B cell (primary cell): Measurements from ENCODE around the gene NSD1. TPM values are rescaled to one million over a fixed set of nuclear protein-coding genes. Genes with fewer than 3 reads are reported as not detected.

Experiments used
- ATAC-seq: fragments of 200-7000 bp; cut with Tn5 transposase; one replicate; pipeline ENCODE4 v1.10.0; 2021; ENCODE audit warnings: low read depth, mild to moderate bottlenecking, moderate number of reproducible peaks, moderate library complexity
- CTCF ChIA-PET: fragments of 350-600 bp; sonication (Branson Sonifier 250); formaldehyde crosslinking; loops from one replicate; lab custom pipeline; 2021; ENCODE audit warnings: antibody characterized with exemption, inconsistent platforms; lab: Charles Lee
- POLR2A ChIA-PET: fragments of 350-600 bp; sonication (Branson Sonifier 250); formaldehyde crosslinking; loops from one replicate; lab custom pipeline; 2021; ENCODE audit warnings: antibody characterized with exemption; lab: Charles Lee
- DNase-seq: peaks from one replicate; pipeline ENCODE4 v3.0.0; 2013
- H2AFZ ChIP-seq: 2 replicates; pipeline ENCODE4 v1.6.1; 2012; ENCODE audit warnings: mild to moderate bottlenecking, low read depth, low read length; ENCODE audit not compliant: insufficient read depth, poor library complexity, severe bottlenecking
- H3K27ac ChIP-seq, 2 donors: 1 replicate in 1 of 2; 2 replicates in 1 of 2; pipeline ENCODE4 v1.5.1; 2012 to 2013; ENCODE audit warnings: low read length in 2 of 2, mild to moderate bottlenecking in 2 of 2, moderate library complexity in 1 of 2
- H3K27me3 ChIP-seq, 4 experiments: fragments of 200-600 bp in 1 of 4; sonication (generic) in 1 of 4; replicated peaks in 1 of 4; 1 replicate in 2 of 4; 2 replicates in 2 of 4; pipeline versions ENCODE4 v1.6.1 to v1.7.0; 2013 to 2016; ENCODE audit warnings: low read length in 3 of 4, mild to moderate bottlenecking in 2 of 4, mixed read lengths in 1 of 4, moderate library complexity in 1 of 4; ENCODE audit not compliant: insufficient read depth in 4 of 4, control insufficient read depth in 3 of 4; ENCODE audit errors: control extremely low read depth in 1 of 4
- H3K36me3 ChIP-seq, 2 experiments: replicated peaks in 1 of 2; 1 replicate in 1 of 2; 2 replicates in 1 of 2; pipeline versions ENCODE4 v1.6.1 to v1.7.1; 2013; ENCODE audit warnings: low read length in 1 of 2; ENCODE audit not compliant: insufficient read depth in 2 of 2, control insufficient read depth in 1 of 2; ENCODE audit errors: control extremely low read depth in 1 of 2, extremely low read depth in 1 of 2
- H3K4me1 ChIP-seq, 2 donors: fragments of 200-600 bp in 1 of 2; sonication (generic) in 1 of 2; 1 replicate in 1 of 2; 2 replicates in 1 of 2; pipeline versions ENCODE4 v1.5.1 to v1.6.1; 2013 to 2017; ENCODE audit warnings: low read length in 2 of 2; ENCODE audit not compliant: control insufficient read depth in 2 of 2, insufficient read depth in 2 of 2
- H3K4me2 ChIP-seq: replicated peaks from 2 replicates; pipeline ENCODE3; 2012; ENCODE audit warnings: mild to moderate bottlenecking, low read depth, low read length; ENCODE audit not compliant: poor library complexity, severe bottlenecking
- H3K4me3 ChIP-seq, 5 experiments: fragments of 200-600 bp in 1 of 5; sonication (generic) in 1 of 5; 1 replicate in 3 of 5; 2 replicates in 2 of 5; pipeline versions ENCODE4 v1.5.1 to v1.7.0; 2011 to 2016; ENCODE audit warnings: low read length in 4 of 5, mild to moderate bottlenecking in 4 of 5, low read depth in 2 of 5, control low read depth in 1 of 5, moderate library complexity in 1 of 5; ENCODE audit not compliant: insufficient read depth in 1 of 5; ENCODE audit errors: control extremely low read depth in 1 of 5, extremely low read depth in 1 of 5
- H3K79me2 ChIP-seq: fragments of 200-600 bp; sonication (generic); one replicate; pipeline ENCODE4 v1.6.0; 2016; ENCODE audit warnings: low read length; ENCODE audit not compliant: control insufficient read depth, insufficient read depth
- H3K9ac ChIP-seq: fragments of 200-600 bp; sonication (generic); 2 replicates; pipeline ENCODE4 v1.6.1; 2017; ENCODE audit warnings: mild to moderate bottlenecking, low read length, moderate library complexity
- H3K9me3 ChIP-seq, 3 donors: one replicate each; pipeline versions ENCODE4 v1.6.1 to v1.7.1; 2013; ENCODE audit warnings: low read length in 2 of 3; ENCODE audit not compliant: control insufficient read depth in 2 of 3, insufficient read depth in 1 of 3; ENCODE audit errors: control extremely low read depth in 1 of 3
- H4K20me1 ChIP-seq: 2 replicates; pipeline ENCODE4 v1.6.0; 2012; ENCODE audit warnings: mild to moderate bottlenecking, low read length; ENCODE audit not compliant: insufficient read depth, control insufficient read depth, poor library complexity, severe bottlenecking
- H3K27ac Mint-ChIP-seq: one replicate; pipeline ENCODE4 v1.8.0; 2021; ENCODE audit warnings: mixed read lengths
- H3K27me3 Mint-ChIP-seq: one replicate; pipeline ENCODE4 v1.8.0; 2021; ENCODE audit warnings: mixed read lengths
- H3K4me1 Mint-ChIP-seq: one replicate; pipeline ENCODE4 v1.8.0; 2021; ENCODE audit warnings: mixed read lengths
- H3K4me3 Mint-ChIP-seq: one replicate; pipeline ENCODE4 v1.8.0; 2021; ENCODE audit warnings: mixed read lengths
- H3K9me3 Mint-ChIP-seq: one replicate; pipeline ENCODE4 v1.8.0; 2022; ENCODE audit warnings: mixed read lengths; ENCODE audit not compliant: insufficient read depth
- CTCF ChIP-seq: fragments of 200-600 bp; IDR thresholded peaks from one replicate; pipeline ENCODE4 v1.8.0; 2022; ENCODE audit warnings: antibody characterized with exemption, mild to moderate bottlenecking
- EZH2 ChIP-seq: IDR thresholded peaks from 2 replicates; pipeline ENCODE4 v1.6.1; 2012; ENCODE audit warnings: borderline replicate concordance, low read depth, mild to moderate bottlenecking, moderate library complexity, low read length; ENCODE audit not compliant: insufficient read depth, poor library complexity, severe bottlenecking
- WGBS: methylation state at CpG from one replicate; pipeline ENCODE4 v1.1.5; 2013; ENCODE audit warnings: missing lambda C conversion rate; ENCODE audit not compliant: insufficient coverage; 5-methylcytosine and 5-hydroxymethylcytosine counted together
- intact Hi-C: fragments of 100-400 bp; cut with micrococcal nuclease; formaldehyde crosslinking; loops from one replicate; pipeline ENCODE4 v1.10.0; 2022
- polyA plus RNA-seq: library from polyadenylated mRNA; depleted of rRNA; stranded (reverse); fragments of >200 nt; gene quantifications from 2 replicates; pipeline ENCODE4 v1.2.3, GENCODE V29; 2012
- total RNA-seq, 2 donors: library from RNA; stranded (reverse); fragments of 120-200 nt in 1 of 2; gene quantifications; 1 replicate in 1 of 2; 2 replicates in 1 of 2; pipeline versions ENCODE4 v1.2.3 to v1.2.4, GENCODE V29; 2013 to 2022

Gene NSD1
- total and polyA plus RNA-seq, 2 donors (not counting 1 experiment from before 2014, with no cell fraction given): 10.8 to 145 TPM

GRCh38 chr5:177226860-177227259, 93.3 kb downstream of the NSD1 start:
- H4K20me1 ChIP-seq: peaks cover 49% of the 10 kb centered on the region
- Mint-ChIP-seq H3K4me1 (peaks cover 15% of the 10 kb centered on the region), H3K4me3 (no peak overlapping the region), H3K9me3 (no peaks in the 10 kb centered on the region), H3K27me3 (no peaks in the 10 kb centered on the region), H3K27ac (no peak overlapping the region)
- no peaks in the 10 kb centered on the region for H3K9me3 ChIP-seq
- no peak overlapping the region for H3K27ac ChIP-seq
- H3K79me2 ChIP-seq: peaks cover 94% of the 10 kb centered on the region
- H3K4me1 ChIP-seq: no peaks in the 10 kb centered on the region
- no peak overlapping the region for H3K9ac ChIP-seq
- no peak for TF ChIP-seq CTCF
- no peak for TF ChIP-seq EZH2
- CTCF ChIA-PET: interaction anchor here (1.6 kb wide), 1 partner anchor 113 kb away, joined by 7 read pairs; no protein-coding TSS in a partner anchor
- no peak overlapping the region for H3K4me2 ChIP-seq
- peaks cover 6 to 34% of the 10 kb centered on the region in 2 experiments for H3K36me3 ChIP-seq
- POLR2A ChIA-PET: no interaction called here
- no peaks in the 10 kb centered on the region for H3K27me3 ChIP-seq
- H2AFZ ChIP-seq: no peak overlapping the region
- ATAC-seq: no peak
- intact Hi-C loops: no loop called here
- WGBS: no CpG with 5 or more reads among the region's 1 CpG
- DNase-seq: no peak
- no peak overlapping the region for H3K4me3 ChIP-seq

- no peak for DNase-seq
- no peak overlapping the region for H3K27ac Mint-ChIP-seq
- CTCF ChIA-PET: no interaction called here
- no peak for ATAC-seq
- Histone ChIP-seq H4K20me1 (peaks cover 58% of the 10 kb centered on the region), H3K4me2 (no peak overlapping the region), H3K9ac (no peak overlapping the region), H3K4me1 (no peaks in the 10 kb centered on the region), H3K36me3 (peaks cover 8 to 36% of the 10 kb centered on the region in 2 experiments), H2AFZ (no peak overlapping the region), H3K9me3 (no peaks in the 10 kb centered on the region), H3K27me3 (no peaks in the 10 kb centered on the region), H3K4me3 (no peak overlapping the region), H3K27ac (no peak overlapping the region), H3K79me2 (peaks cover 85% of the 10 kb centered on the region)
- no peaks in the 10 kb centered on the region for H3K9me3 Mint-ChIP-seq
- intact Hi-C loops: no loop called here
- no peaks in the 10 kb centered on the region for H3K27me3 Mint-ChIP-seq
- TF ChIP-seq EZH2 (no peak), CTCF (no peak)
- H3K4me3 Mint-ChIP-seq: no peak overlapping the region
- H3K4me1 Mint-ChIP-seq: peaks cover 10% of the 10 kb centered on the region
- WGBS: no CpG with 5 or more reads among the region's 3 CpGs
- POLR2A ChIA-PET: no interaction called here
These were observed 95.2 kb downstream of the NSD1 start for GRCh38 chr5:177228751-177229150.
